T47D (cell line): Measurements from ENCODE around the gene RAB40C.

Source experiments
- DNase-seq, 2 experiments: peaks; one replicate each; pipeline versions ENCODE4 v3.0.0 to v3.0.0-alpha.2; 2011 to 2012; ENCODE audit warnings: low read depth in 1 of 2, low spot score in 1 of 2
- JUND ChIP-seq: IDR thresholded peaks from 2 replicates; pipeline ENCODE4 v1.6.1; 2012; ENCODE audit warnings: low read depth
- in situ Hi-C: cut with HindIII; loops from 2 replicates; pipeline ENCODE4 v1.10.0; 2016; ENCODE audit warnings: low sequenced_read_pairs, low pct_unique_long_range_greater_than_20kb

RAB40C gene

GRCh38 chr16:624526-625070 lies 34.7 kb downstream of the RAB40C start:
- in situ Hi-C loops = no loop called here
- TF ChIP-seq JUND = no peak
- no peak for DNase-seq

GRCh38 chr16:625117-625976 lies 35.5 kb downstream of the RAB40C start:
- DNase-seq = no peak
- no peak for TF ChIP-seq JUND
- in situ Hi-C loops = no loop called here

- TF ChIP-seq JUND = no peak
- DNase-seq = no peak
- in situ Hi-C loops = no loop called here
These were observed 36.3 kb downstream of the RAB40C start for GRCh38 chr16:625977-626765.

GRCh38 chr16:626787-627453 lies 37.1 kb downstream of the RAB40C start:
- DNase-seq = no peak
- TF ChIP-seq JUND = no peak
- in situ Hi-C loops = no loop called here

GRCh38 chr16:627454-628239 lies 37.8 kb downstream of the RAB40C start:
- DNase-seq = no peak
- in situ Hi-C loops = no loop called here
- no peak for TF ChIP-seq JUND

GRCh38 chr16:628321-629061 lies 38.6 kb downstream of the RAB40C start:
- DNase-seq = no peak
- in situ Hi-C loops = no loop called here
- TF ChIP-seq JUND = no peak

- DNase-seq = no peak
- in situ Hi-C loops = no loop called here
- TF ChIP-seq JUND = no peak
These were observed 39.4 kb downstream of the RAB40C start for GRCh38 chr16:629185-629832.

GRCh38 chr16:629833-630248 lies 40.0 kb downstream of the RAB40C start:
- DNase-seq = no peak
- in situ Hi-C loops = no loop called here
- no peak for TF ChIP-seq JUND

- in situ Hi-C loops = no loop called here
These were observed 40.5 kb downstream of the RAB40C start for GRCh38 chr16:630249-630814.

GRCh38 chr16:630815-631405 lies 41.0 kb downstream of the RAB40C start, which contains the start of gene WFIKKN1:
TSS of gene WFIKKN1 (plus strand) at chr16:630985. CDS start at chr16:631254, 269 bp downstream.
- DNase-seq = peak in 1 of 2 experiments; percentile 53
- in situ Hi-C loops = no loop called here
- no peak for TF ChIP-seq JUND

More at GRCh38 chr16:630249-630814, 40.5 kb downstream of the RAB40C start:
- no peak for TF ChIP-seq JUND
- no peak for DNase-seq
